ENCODE results near the gene AEBP1. TPM values are rescaled to one million over a fixed set of nuclear protein-coding genes. Genes with fewer than 3 reads are reported as not detected.

AEBP1 gene
- total RNA-seq, 1 experiment from 2014 or later = 50.8 TPM

- Mint-ChIP-seq H3K9me3 (no peaks in the 10 kb centered on the region), H3K27ac (no peak overlapping the region), H3K27me3 (ENCODE audit: low read depth) (peaks cover 24% of the 10 kb centered on the region), H3K4me3 (no peak overlapping the region), H3K36me3 (no peaks in the 10 kb centered on the region), H3K4me1 (peaks cover 18% of the 10 kb centered on the region)
- POLR2A ChIA-PET = no interaction called here
- TF ChIP-seq KAT7 (CRISPR knock-in tag; IDR thresholded peaks at IDR 0.05; ENCODE audit: borderline replicate concordance) = no peak
- ATAC-seq (no peak), DNase-seq (ENCODE audit: low spot score) (no peak)
- CTCF ChIA-PET = interaction anchor here (0.5 to 1.0 kb wide), 2 partner anchors 11 to 50 kb away, joined by 3 read pairs; no protein-coding TSS in a partner anchor
Observed at GRCh38 chr7:44134943-44135628, 30.9 kb downstream of the AEBP1 start.

GRCh38 chr7:44136731-44137130, 32.6 kb downstream of the AEBP1 start:
- no peak for ATAC-seq
- DNase-seq (ENCODE audit: low spot score) = no peak
- H3K27me3 Mint-ChIP-seq (ENCODE audit: low read depth) = peaks cover 15% of the 10 kb centered on the region
- no peak overlapping the region for H3K4me3 Mint-ChIP-seq
- TF ChIP-seq ZBTB21 (CRISPR knock-in tag; IDR thresholded peaks at IDR 0.05; ENCODE audit: borderline replicate concordance) (no peak), TP53 (CRISPR knock-in tag; IDR thresholded peaks at IDR 0.05) (no peak)
- no peaks in the 10 kb centered on the region for H3K36me3 Mint-ChIP-seq
- H3K9me3 Mint-ChIP-seq = no peaks in the 10 kb centered on the region
- ChIA-PET POLR2A (no interaction called here), CTCF (no interaction called here)
- H3K27ac Mint-ChIP-seq = no peak overlapping the region
- H3K4me1 Mint-ChIP-seq = peaks cover 13% of the 10 kb centered on the region

GRCh38 chr7:44138698-44139097, 34.6 kb downstream of the AEBP1 start:
- Mint-ChIP-seq H3K36me3 (no peaks in the 10 kb centered on the region), H3K4me1 (no peaks in the 10 kb centered on the region), H3K27ac (no peak overlapping the region), H3K27me3 (ENCODE audit: low read depth) (peaks cover 17% of the 10 kb centered on the region), H3K4me3 (no peak overlapping the region), H3K9me3 (no peaks in the 10 kb centered on the region)
- TF ChIP-seq E2F5 (CRISPR knock-in tag; IDR thresholded peaks at IDR 0.05) (no peak), CREB1 (CRISPR knock-in tag; IDR thresholded peaks at IDR 0.05) (no peak), ETV6 (CRISPR knock-in tag; IDR thresholded peaks at IDR 0.05) (no peak), FOXP1 (CRISPR knock-in tag; IDR thresholded peaks at IDR 0.05; ENCODE audit: borderline replicate concordance) (no peak), GRHL2 (CRISPR knock-in tag; IDR thresholded peaks at IDR 0.05; ENCODE audit: insufficient replicate concordance, severe bottlenecking) (no peak), ZNF281 (CRISPR knock-in tag; IDR thresholded peaks at IDR 0.05) (no peak), USF2 (CRISPR knock-in tag; IDR thresholded peaks at IDR 0.05) (no peak), USF1 (CRISPR knock-in tag; IDR thresholded peaks at IDR 0.05) (no peak), ZNF423 (CRISPR knock-in tag; IDR thresholded peaks at IDR 0.05) (no peak), ATF1 (CRISPR knock-in tag; IDR thresholded peaks at IDR 0.05) (no peak), HMGXB4 (CRISPR knock-in tag; IDR thresholded peaks at IDR 0.05) (no peak), ZNF671 (CRISPR knock-in tag; IDR thresholded peaks at IDR 0.05) (no peak), ZNF317 (CRISPR knock-in tag; IDR thresholded peaks at IDR 0.05; ENCODE audit: borderline replicate concordance, low read depth) (no peak), ZNF396 (CRISPR knock-in tag; IDR thresholded peaks at IDR 0.05; ENCODE audit: borderline replicate concordance) (no peak), FOXJ3 (CRISPR knock-in tag; IDR thresholded peaks at IDR 0.05; ENCODE audit: borderline replicate concordance) (no peak), RELA (CRISPR knock-in tag; IDR thresholded peaks at IDR 0.05; ENCODE audit: borderline replicate concordance) (no peak), CREM (CRISPR knock-in tag; IDR thresholded peaks at IDR 0.05) (no peak), SMAD3 (CRISPR knock-in tag; IDR thresholded peaks at IDR 0.05; ENCODE audit: borderline replicate concordance) (no peak)
- no peak for DNase-seq (ENCODE audit: low spot score)
- POLR2A ChIA-PET = no interaction called here
- CTCF ChIA-PET = interaction anchor here (1.6 kb wide), 1 partner anchor 15 kb away, joined by 5 read pairs; no protein-coding TSS in a partner anchor
- peak; percentile 58 for ATAC-seq

Data from WTC11 (cell line).